ENCODE measurements around the gene SHROOM3.

Gene SHROOM3

DNA sequence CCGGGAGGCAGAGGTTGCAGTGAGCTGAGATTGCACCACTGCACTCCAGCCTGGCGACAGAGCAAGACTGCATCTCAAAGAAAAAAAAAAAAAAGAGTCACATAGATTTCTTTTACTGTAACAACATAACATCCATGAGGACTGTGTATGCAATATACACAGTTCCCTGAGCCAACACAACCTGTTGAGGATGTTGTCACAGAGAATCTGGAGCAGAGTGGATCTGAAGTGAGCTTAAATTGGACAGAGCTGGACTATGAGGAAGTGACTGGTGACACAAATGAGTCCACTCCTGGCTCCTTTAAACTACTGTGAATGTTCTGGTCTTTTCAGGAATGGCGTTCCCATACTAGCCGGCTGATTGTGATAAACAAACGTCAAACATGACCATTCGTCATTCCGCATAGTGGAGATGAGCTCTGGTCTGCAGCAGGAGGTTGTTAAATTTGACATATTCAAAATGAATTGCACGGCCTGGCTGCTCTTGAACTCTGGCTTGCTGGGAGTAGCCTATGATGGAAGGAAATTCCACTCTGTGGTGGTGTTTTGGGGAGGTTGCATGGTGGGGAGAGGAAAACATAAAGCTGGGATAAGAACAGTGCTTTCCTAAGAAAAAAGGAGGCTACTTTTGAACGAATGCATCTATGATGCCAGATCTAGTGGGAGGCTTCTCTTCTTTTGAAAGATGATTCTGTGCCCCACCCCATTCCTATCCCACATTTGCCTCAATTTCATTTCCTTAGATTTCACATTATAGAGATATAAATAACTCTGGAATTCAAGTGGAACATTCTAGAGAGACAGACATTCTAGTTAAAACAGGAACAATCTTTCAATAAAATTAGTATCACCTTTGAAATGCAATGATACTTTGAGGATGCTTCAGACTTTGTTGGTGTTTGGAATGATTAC lies 149.5 kb downstream of the SHROOM3 start:
- ATAC-seq (ENCODE audit: low read depth): no peak
- Mint-ChIP-seq H3K36me3 (no peaks in the 10 kb centered on the region), H3K4me3 (no peak overlapping the region), H3K4me1 (peaks cover 4% of the 10 kb centered on the region), H3K27ac (no peak overlapping the region), H3K9me3 (no peaks in the 10 kb centered on the region), H3K27me3 (peaks cover 22% of the 10 kb centered on the region)
- no peak for DNase-seq (ENCODE audit: low spot score in 2 of 2)

DNA sequence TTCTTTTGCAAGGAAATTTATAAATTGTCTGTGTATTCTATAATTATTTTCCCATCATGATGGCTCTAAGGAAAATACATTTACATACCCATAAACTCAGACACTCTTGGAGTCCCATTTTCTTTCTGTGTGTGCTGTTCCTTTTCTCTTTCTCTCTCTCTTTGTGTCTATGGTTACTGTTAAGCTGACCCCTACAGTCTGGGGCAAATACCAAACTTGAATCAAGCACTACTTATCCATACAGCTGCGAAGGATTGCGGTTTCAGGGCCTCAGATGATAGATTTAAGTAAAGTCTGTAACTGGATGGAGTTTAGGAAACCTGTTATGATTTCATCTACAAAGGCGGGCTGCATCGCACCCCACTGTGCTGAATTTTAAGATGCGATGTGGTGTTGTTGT lies 150.2 kb downstream of the SHROOM3 start:
- no peak for ATAC-seq (ENCODE audit: low read depth)
- Mint-ChIP-seq H3K4me1 (peaks cover 4% of the 10 kb centered on the region), H3K9me3 (no peaks in the 10 kb centered on the region), H3K27ac (no peak overlapping the region), H3K36me3 (no peaks in the 10 kb centered on the region), H3K4me3 (no peak overlapping the region), H3K27me3 (peaks cover 21% of the 10 kb centered on the region)
- DNase-seq (ENCODE audit: low spot score in 2 of 2): no peak

DNA sequence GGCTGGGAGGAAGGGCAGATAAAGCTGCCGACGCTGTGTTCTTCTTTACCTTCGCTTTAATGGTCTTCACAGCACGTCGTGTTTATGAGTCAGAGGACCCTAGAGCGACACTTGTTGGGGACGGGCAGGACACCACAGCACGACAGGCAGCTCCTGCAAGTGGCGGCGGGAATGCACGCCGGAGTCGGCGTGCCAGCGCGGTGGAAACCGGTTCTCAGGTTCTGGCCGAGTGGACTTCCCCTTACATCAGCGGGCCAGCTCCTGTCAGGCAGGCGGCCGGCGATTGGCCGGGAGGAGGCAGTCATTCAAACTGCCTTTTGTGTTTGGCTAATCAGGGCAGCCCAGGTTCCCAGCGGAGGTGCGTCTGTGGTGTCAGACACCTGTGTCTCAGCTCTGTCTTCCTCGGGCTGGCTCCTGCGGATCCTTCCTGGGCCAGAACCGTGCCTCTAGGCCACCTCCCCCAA lies 150.9 kb downstream of the SHROOM3 start:
- peaks cover 4% of the 10 kb centered on the region for H3K4me1 Mint-ChIP-seq
- H3K4me3 Mint-ChIP-seq: peak overlapping the region; percentile 67
- ATAC-seq (ENCODE audit: low read depth) (peak; percentile 58), DNase-seq (ENCODE audit: low spot score in 2 of 2) (peak; percentile 9 to 13)
- H3K9me3 Mint-ChIP-seq: no peaks in the 10 kb centered on the region
- H3K27me3 Mint-ChIP-seq: peaks cover 21% of the 10 kb centered on the region
- no peaks in the 10 kb centered on the region for H3K36me3 Mint-ChIP-seq
- H3K27ac Mint-ChIP-seq: no peak overlapping the region

DNA sequence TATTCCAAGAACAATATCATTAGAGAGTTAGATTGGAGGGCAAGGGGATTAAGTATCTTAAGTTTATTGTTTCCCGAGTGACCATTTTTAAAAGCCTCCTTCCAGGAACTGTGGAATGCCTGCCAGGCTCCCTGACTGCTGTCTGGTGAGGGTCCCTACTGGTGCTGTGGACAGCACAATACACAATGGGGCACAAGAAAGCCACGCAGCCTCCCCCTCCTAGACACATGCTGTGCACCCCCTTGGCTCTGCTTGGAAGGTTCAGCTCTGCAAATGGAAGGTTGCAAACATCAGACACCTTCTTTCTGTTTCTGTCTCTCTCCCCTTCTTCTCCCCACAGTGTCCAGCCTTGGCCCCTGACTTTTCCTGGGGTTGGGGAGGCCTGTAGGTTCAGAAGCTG lies 153.2 kb downstream of the SHROOM3 start:
- peaks cover 4% of the 10 kb centered on the region for H3K4me1 Mint-ChIP-seq
- ATAC-seq (ENCODE audit: low read depth): no peak

DNA sequence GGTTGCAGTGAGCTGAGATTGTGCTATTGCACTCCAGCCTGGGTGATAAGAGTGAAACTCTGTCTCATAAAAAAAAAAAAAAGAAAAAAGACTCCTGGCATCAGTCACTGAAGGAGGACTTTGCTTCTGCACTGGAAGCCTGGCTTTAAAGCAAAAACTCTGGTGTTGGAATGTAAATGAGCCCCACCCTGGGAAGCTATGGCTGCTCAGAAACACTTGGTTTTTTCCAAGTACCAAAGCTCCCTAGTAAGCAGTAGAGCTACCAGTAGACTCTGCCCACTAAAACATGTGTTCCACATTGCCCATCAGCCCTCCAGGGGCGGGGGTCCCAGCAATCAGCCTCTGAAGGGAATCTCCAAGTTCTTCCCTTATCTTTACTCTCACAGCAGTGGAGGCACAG lies 154.4 kb downstream of the SHROOM3 start:
- no peak overlapping the region for H3K27ac Mint-ChIP-seq
- H3K36me3 Mint-ChIP-seq: no peaks in the 10 kb centered on the region
- peaks cover 14% of the 10 kb centered on the region for H3K27me3 Mint-ChIP-seq
- peaks cover 4% of the 10 kb centered on the region for H3K4me1 Mint-ChIP-seq
- no peaks in the 10 kb centered on the region for H3K9me3 Mint-ChIP-seq
- no peak overlapping the region for H3K4me3 Mint-ChIP-seq
- ATAC-seq (ENCODE audit: low read depth) (no peak), DNase-seq (ENCODE audit: low spot score in 2 of 2) (no peak)

More for the DNA sequence above, 153.2 kb downstream of the SHROOM3 start:
- Mint-ChIP-seq H3K27ac (no peak overlapping the region), H3K9me3 (no peaks in the 10 kb centered on the region), H3K27me3 (peaks cover 14% of the 10 kb centered on the region), H3K36me3 (no peaks in the 10 kb centered on the region), H3K4me3 (no peak overlapping the region)
- no peak for DNase-seq (ENCODE audit: low spot score in 2 of 2)

DNA sequence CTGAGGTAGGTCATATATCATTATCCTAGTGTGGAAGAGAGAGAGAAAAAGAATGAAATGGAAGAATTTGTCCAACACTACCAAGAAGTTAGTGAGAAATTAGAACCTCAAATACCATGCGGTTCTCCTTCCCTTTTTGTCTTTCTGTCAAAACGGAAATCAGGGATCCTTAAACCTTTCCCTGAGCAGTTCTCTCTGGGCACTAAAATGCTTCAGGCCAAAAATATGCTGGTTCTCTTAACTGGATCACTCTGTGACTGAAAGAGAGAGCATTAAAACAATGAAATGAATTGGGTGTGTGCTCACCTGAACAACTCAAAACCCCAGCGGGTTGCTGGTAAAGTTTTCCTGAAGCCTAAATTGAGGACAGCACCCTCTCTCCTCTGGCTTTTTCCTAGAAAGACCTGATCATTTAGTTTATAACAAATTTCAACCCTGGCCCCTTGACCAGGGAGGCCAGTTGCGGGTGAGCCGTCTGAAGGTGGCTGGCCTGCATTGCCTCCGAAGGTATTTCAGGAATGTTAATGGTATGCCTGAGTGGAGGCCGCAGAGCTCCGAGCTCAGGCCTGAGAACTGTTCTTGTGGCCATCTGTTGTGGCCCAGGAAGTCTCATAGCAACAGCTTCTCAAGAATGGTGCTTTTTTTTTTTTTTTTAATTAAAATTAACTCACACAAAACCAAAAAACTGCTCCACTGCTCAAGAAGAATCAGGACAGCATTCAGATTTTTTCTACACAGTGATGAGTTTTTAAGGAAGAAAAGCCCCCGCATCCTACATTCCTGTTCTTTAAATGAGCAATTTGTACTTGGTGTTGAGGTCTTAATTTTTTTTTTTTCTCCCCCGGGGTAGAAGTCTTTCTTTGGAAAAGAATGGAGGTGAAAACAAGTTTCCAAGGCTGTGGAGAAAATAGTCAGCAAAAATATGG lies 155.1 kb downstream of the SHROOM3 start:
- ATAC-seq (ENCODE audit: low read depth) (no peak), DNase-seq (ENCODE audit: low spot score in 2 of 2) (no peak)
- Mint-ChIP-seq H3K4me3 (no peak overlapping the region), H3K4me1 (peaks cover 4% of the 10 kb centered on the region), H3K27ac (no peak overlapping the region), H3K9me3 (no peaks in the 10 kb centered on the region), H3K27me3 (peaks cover 13% of the 10 kb centered on the region), H3K36me3 (no peaks in the 10 kb centered on the region)

DNA sequence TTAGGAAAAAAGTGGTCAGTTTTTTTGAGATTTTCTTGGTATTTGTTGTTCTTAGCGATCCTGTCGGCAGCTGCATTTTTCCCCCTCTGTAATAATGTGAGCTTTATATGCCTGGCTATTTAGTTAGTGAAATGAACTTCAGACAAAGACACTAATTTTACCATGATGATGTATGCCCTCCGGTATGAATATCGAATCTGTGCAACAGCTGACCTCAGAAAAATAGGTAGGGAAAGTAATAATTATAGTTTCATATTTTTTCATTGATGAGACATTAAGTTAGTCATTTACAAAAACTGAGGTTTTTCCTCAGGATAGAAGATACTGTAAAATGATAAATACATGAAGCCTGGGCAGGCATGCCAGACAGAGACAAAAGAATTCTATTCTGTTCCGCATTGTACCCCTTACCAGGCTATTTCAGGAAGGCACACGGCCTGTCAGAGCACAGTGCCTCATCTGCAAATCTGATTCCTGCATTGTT lies 155.8 kb downstream of the SHROOM3 start:
- no peak overlapping the region for H3K27ac Mint-ChIP-seq
- no peaks in the 10 kb centered on the region for H3K36me3 Mint-ChIP-seq
- peaks cover 11% of the 10 kb centered on the region for H3K27me3 Mint-ChIP-seq
- peaks cover 1% of the 10 kb centered on the region for H3K4me1 Mint-ChIP-seq
- no peak overlapping the region for H3K4me3 Mint-ChIP-seq
- no peak for ATAC-seq (ENCODE audit: low read depth)
- no peak for DNase-seq (ENCODE audit: low spot score in 2 of 2)
- H3K9me3 Mint-ChIP-seq: no peaks in the 10 kb centered on the region

DNA sequence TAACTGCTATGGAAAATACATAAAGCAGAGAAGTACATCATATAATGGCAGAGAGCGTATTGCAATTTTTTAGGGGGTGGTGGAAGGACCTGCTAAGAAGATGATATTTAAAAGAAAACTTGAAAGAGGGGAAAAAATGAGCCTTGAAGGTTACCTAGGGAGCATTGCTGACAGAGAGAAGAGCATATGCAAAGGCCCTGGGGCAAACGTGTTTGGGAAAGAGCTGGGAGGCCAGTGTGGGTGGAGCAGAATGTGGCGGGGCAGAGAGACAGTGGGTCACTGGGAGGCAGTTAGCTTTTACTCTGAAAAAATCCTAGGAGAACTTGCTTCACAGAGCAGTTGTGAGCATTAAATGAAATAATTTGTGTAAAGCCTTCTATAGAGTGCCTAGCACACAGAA lies 157.0 kb downstream of the SHROOM3 start:
- Mint-ChIP-seq H3K4me1 (no peaks in the 10 kb centered on the region), H3K27me3 (peaks cover 8% of the 10 kb centered on the region), H3K27ac (no peak overlapping the region), H3K9me3 (no peaks in the 10 kb centered on the region), H3K36me3 (no peaks in the 10 kb centered on the region), H3K4me3 (no peak overlapping the region)
- DNase-seq (ENCODE audit: low spot score in 2 of 2): no peak
- no peak for ATAC-seq (ENCODE audit: low read depth)

DNA sequence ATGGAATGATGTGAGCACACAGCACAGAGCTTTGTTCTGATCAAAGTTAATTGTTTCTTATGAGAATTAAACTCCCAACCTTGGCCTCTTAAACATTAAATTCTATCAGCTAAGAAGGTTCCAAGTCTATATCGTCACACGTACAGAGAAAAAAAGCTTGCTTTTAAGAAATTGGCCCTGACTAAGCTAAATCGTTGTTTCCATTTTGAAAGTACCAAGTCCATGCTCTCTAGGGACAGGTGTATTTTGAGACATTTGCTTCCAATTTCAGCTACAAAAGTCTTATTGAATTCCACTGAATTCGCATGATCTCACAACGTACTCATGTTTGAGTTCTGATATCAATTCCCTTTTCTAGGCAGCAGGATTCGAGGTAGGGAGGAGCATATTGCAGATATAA lies 157.4 kb downstream of the SHROOM3 start:
- H3K4me3 Mint-ChIP-seq: no peak overlapping the region
- H3K27me3 Mint-ChIP-seq: peaks cover 7% of the 10 kb centered on the region
- no peak overlapping the region for H3K27ac Mint-ChIP-seq
- H3K36me3 Mint-ChIP-seq: no peaks in the 10 kb centered on the region
- ATAC-seq (ENCODE audit: low read depth): no peak
- no peaks in the 10 kb centered on the region for H3K9me3 Mint-ChIP-seq
- DNase-seq (ENCODE audit: low spot score in 2 of 2): no peak
- H3K4me1 Mint-ChIP-seq: no peaks in the 10 kb centered on the region

DNA sequence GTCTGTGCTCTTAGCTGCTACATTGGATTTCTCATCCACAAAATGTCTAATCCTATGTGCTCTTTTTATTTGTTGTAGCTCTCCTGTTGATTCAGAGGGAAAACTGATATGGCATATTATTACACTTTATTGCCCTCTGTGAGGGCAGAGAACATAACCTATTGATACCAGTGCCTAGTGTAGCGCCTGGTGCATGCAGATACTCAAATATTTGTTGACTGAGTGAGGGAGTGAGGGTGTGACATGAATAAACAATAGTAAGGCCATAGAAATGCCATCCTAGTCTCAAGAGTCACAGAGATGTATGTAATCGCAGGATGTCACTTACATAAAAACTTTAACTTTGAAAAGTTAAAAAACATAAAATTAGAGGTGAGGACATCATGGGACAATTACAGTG lies 159.1 kb downstream of the SHROOM3 start:
- ATAC-seq (ENCODE audit: low read depth) (no peak), DNase-seq (ENCODE audit: low spot score in 2 of 2) (no peak)
- H3K9me3 Mint-ChIP-seq: no peaks in the 10 kb centered on the region
- no peak overlapping the region for H3K4me3 Mint-ChIP-seq
- no peaks in the 10 kb centered on the region for H3K4me1 Mint-ChIP-seq
- H3K27ac Mint-ChIP-seq: no peak overlapping the region
- no peaks in the 10 kb centered on the region for H3K36me3 Mint-ChIP-seq
- H3K27me3 Mint-ChIP-seq: peaks cover 9% of the 10 kb centered on the region

DNA sequence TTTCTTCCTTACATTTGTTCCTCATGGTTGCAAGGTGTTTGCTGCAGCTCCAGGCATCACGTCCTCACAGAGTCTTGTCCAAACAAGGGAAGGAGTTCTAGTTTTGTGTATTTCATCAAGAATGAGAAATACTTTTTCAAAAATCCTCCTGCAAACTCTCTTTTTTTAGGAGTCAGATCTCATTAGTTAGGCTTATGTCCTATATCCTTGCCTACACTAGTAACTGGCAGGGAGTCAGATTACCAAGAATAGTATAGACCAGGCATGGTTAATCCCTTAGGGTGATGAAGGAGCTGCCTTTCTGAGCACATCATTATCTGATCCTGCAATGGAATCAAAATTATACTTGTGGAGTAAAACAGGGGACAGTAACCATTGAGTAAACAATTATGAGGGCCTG lies 160.4 kb downstream of the SHROOM3 start:
- Mint-ChIP-seq H3K4me3 (no peak overlapping the region), H3K27ac (no peak overlapping the region), H3K4me1 (no peaks in the 10 kb centered on the region), H3K9me3 (no peaks in the 10 kb centered on the region), H3K36me3 (no peaks in the 10 kb centered on the region), H3K27me3 (peaks cover 7% of the 10 kb centered on the region)
- DNase-seq (ENCODE audit: low spot score in 2 of 2) (no peak), ATAC-seq (ENCODE audit: low read depth) (no peak)

DNA sequence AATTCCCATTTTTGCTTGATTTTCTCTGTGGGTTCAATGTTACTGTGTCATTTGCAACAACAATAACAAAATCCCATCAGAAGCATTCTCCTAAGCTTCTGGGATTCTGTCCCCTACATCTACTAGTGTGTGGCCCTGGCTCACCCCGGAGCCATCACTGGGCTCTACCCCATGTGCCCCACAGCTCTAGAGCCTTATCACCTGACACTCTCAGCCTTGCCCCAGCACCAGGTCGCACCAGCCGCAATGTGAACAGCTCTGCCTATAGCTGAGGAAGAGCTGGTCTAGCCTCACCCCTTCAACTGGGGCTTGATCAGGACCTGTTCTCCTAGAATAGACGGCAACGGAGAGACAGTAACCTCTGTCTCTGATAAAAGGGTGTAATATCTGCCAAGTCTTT lies 161.7 kb downstream of the SHROOM3 start:
- Mint-ChIP-seq H3K9me3 (no peaks in the 10 kb centered on the region), H3K36me3 (no peaks in the 10 kb centered on the region), H3K27me3 (peaks cover 7% of the 10 kb centered on the region), H3K27ac (no peak overlapping the region), H3K4me1 (no peaks in the 10 kb centered on the region), H3K4me3 (no peak overlapping the region)
- ATAC-seq (ENCODE audit: low read depth): no peak
- DNase-seq (ENCODE audit: low spot score in 2 of 2): no peak

DNA sequence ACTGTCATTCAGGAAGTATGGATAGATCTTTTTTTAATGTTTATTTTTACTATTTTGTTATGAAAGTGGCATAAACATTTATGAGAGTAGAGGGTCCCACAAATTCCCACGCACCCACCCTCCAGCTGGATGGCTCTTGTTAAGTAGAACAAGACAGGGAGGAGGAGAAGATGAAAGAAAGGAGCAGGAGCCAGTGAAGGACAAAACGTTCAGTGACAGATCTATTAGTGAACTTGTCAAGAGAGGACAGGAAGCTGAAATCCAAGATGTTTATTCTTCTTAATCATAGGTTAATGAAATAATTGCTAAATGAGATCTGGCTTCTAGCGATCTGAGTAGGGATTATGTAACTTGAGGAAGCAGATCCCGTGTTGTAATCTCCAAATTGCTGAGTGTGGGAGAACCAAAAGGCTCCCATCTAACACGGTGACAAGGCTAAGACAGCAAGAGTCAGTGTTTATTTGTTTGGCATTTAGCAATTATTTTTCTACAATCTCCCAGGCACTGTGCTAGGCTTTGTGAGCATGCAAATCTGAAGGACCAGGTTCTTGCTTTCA lies 162.5 kb downstream of the SHROOM3 start:
- Mint-ChIP-seq H3K27ac (no peak overlapping the region), H3K36me3 (no peaks in the 10 kb centered on the region), H3K4me3 (no peak overlapping the region), H3K4me1 (no peaks in the 10 kb centered on the region), H3K27me3 (peaks cover 7% of the 10 kb centered on the region), H3K9me3 (no peaks in the 10 kb centered on the region)
- ATAC-seq (ENCODE audit: low read depth) (no peak), DNase-seq (ENCODE audit: low spot score in 2 of 2) (no peak)

DNA sequence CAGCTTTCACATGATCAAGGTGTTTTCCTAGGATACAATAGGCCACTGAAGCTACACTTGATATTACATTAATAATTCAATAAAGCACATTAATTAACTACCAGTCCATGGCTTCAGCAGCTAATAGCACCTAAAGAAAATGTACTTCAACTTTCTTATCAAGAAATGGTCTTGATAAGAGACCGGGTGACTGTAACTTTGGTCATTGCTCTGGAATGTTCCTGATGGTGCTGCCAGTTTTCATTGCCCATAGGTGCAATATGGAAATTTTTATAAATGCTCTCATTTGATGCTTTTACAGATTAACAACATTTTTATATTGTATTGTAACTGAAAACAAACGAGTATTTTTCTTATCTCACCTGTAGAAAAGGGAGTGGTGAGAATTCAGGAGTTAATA lies 165.4 kb downstream of the SHROOM3 start:
- Mint-ChIP-seq H3K36me3 (no peaks in the 10 kb centered on the region), H3K27me3 (peaks cover 4% of the 10 kb centered on the region)
- no peak for DNase-seq (ENCODE audit: low spot score in 2 of 2)

More for the DNA sequence above, 165.4 kb downstream of the SHROOM3 start:
- H3K4me3 Mint-ChIP-seq: no peak overlapping the region
- no peak overlapping the region for H3K27ac Mint-ChIP-seq
- H3K9me3 Mint-ChIP-seq: no peaks in the 10 kb centered on the region
- no peak for ATAC-seq (ENCODE audit: low read depth)
- no peaks in the 10 kb centered on the region for H3K4me1 Mint-ChIP-seq

Measured in memory B cell (primary cell).